ENCODE data around the gene CPA2. TPM values are rescaled to one million over a fixed set of nuclear protein-coding genes. Genes with fewer than 3 reads are reported as not detected.

The CPA2 gene
- total RNA-seq, 2 donors from 2014 or later, result not detected

DNA sequence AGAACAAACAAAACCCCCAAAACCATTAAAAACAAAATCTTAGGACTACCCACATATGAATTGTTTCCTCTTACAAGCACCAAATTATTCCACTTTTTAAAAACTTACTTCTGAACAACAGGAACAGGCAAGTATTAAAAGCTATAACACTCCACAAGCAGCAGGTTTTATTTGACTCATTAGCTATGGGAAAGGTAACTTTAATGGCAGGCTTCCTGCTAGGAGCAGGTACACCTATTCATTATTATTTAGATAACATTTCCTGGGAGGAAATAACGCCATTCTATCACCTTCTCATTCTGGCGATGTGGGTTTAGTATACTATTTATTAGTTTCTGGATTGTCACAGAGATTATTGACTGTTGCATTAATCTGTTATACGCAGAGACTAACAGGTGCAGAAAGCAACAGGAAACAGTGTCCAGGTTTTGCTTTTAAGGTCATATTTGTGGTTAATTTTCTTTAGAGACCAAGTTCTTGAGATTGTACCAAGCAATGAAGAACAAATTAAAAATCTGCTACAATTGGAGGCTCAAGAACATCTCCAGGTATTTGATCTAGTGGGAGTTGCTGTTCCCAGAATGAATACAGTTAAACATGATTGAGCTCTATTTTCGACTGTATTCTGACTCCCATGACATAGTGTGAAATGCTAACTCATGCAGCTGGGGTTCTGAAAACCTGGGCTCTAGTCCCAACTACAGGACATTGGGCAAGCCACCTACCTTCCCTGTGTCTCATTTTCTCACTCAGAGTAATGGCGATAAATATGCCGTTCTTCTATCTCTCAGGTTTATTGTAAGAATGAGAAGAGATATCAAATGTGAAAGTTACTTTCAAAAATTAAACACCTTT is 2.0 kb downstream of the CPA2 start:
- no peak overlapping the region for H3K4me3 ChIP-seq
- intact Hi-C loops (cut with DNase I), result no loop called here
- WGBS, result 80% methylated on average over 6 of the region's 6 CpGs
- no peak for DNase-seq (ENCODE audit: low spot score)
- no peaks in the 10 kb centered on the region for H3K36me3 ChIP-seq
- H3K9me3 ChIP-seq, result no peaks in the 10 kb centered on the region
- no peak for TF ChIP-seq CTCF (IDR thresholded peaks at IDR 0.05)
- no peak for TF ChIP-seq POLR2AphosphoS5 (IDR thresholded peaks at IDR 0.05)
- TF ChIP-seq POLR2A (IDR thresholded peaks at IDR 0.05), result no peak
- no peaks in the 10 kb centered on the region for H3K27me3 ChIP-seq (replicated peaks; ENCODE audit: insufficient read depth)
- no peaks in the 10 kb centered on the region for H3K4me1 ChIP-seq (replicated peaks)
- H3K27ac ChIP-seq, result no peak overlapping the region

GRCh38 chr7:130269318-130269694 is 2.6 kb downstream of the CPA2 start:
- H3K4me1 ChIP-seq (replicated peaks), result no peaks in the 10 kb centered on the region
- WGBS, result 76% methylated on average over 1 of the region's 1 CpG
- intact Hi-C loops (cut with DNase I), result no loop called here
- no peak overlapping the region for H3K27ac ChIP-seq
- no peak overlapping the region for H3K4me3 ChIP-seq
- no peaks in the 10 kb centered on the region for H3K27me3 ChIP-seq (replicated peaks; ENCODE audit: insufficient read depth)
- H3K9me3 ChIP-seq, result no peaks in the 10 kb centered on the region
- no peak for TF ChIP-seq POLR2A (IDR thresholded peaks at IDR 0.05)
- no peak for TF ChIP-seq CTCF (IDR thresholded peaks at IDR 0.05)
- TF ChIP-seq POLR2AphosphoS5 (IDR thresholded peaks at IDR 0.05), result no peak
- no peak for DNase-seq (ENCODE audit: low spot score)
- no peaks in the 10 kb centered on the region for H3K36me3 ChIP-seq

GRCh38 chr7:130270947-130271800 is 4.5 kb downstream of the CPA2 start:
- Histone ChIP-seq H3K36me3 (no peaks in the 10 kb centered on the region), H3K9me3 (no peaks in the 10 kb centered on the region), H3K27me3 (replicated peaks; ENCODE audit: insufficient read depth) (no peaks in the 10 kb centered on the region), H3K27ac (no peak overlapping the region), H3K4me1 (replicated peaks) (no peaks in the 10 kb centered on the region), H3K4me3 (no peak overlapping the region)
- DNase-seq (ENCODE audit: low spot score), result no peak
- intact Hi-C loops (cut with DNase I), result no loop called here
- WGBS, result 84% methylated on average over 12 of the region's 12 CpGs
- TF ChIP-seq CTCF (IDR thresholded peaks at IDR 0.05) (no peak), POLR2A (IDR thresholded peaks at IDR 0.05) (no peak), POLR2AphosphoS5 (IDR thresholded peaks at IDR 0.05) (no peak)

DNA sequence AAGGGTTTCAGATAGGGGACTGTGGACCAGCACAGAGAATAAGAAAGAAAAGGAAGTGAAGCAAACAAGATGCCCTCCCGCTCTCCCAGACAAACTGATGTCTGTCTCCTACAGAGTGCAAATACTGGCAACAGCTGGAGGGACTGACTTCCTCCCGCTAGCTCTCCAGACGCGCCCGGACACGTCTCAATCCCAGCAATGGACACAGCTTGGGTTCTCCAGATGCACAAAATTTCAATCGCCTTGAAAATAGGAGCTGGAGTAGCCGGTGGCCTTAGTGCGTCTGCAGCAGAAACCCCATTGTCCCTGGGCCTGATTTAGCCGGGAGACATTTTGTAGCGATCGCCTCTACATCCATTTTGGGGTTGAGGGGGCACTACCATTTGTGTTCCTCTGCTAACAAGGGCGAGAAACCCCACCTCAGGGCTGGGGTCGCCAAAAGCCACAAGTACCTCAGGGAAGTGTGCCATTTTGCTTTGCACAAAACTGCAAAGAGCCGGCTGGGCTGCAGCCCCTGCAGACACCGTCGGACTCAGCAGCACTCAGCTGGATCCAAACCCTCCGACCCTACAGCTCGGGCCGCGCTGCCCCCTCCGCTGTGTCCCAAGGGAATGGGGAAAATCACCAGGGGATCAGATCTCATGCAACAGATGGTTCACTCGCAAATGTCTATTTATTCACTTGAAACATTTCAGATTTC is 5.9 kb downstream of the CPA2 start:
- peak overlapping the region in 1 of 2 donors; percentile 14 for H3K4me3 ChIP-seq
- peak overlapping the region; percentile 43 to 48 for H3K27ac ChIP-seq
- H3K4me1 ChIP-seq (replicated peaks), result no peaks in the 10 kb centered on the region
- no peak for TF ChIP-seq POLR2AphosphoS5 (IDR thresholded peaks at IDR 0.05)
- no peak for TF ChIP-seq CTCF (IDR thresholded peaks at IDR 0.05)
- TF ChIP-seq POLR2A (IDR thresholded peaks at IDR 0.05), result no peak
- H3K27me3 ChIP-seq (replicated peaks; ENCODE audit: insufficient read depth), result no peaks in the 10 kb centered on the region
- no peaks in the 10 kb centered on the region for H3K36me3 ChIP-seq
- intact Hi-C loops (cut with DNase I), result no loop called here
- whole genome bisulfite sequencing, result 30% methylated on average over 23 of the region's 23 CpGs
- DNase-seq (ENCODE audit: low spot score), result peak; percentile 30
- H3K9me3 ChIP-seq, result no peaks in the 10 kb centered on the region
